HepG2 (cell line): ENCODE data around the gene THAP9. TPM values are rescaled to one million over a fixed set of nuclear protein-coding genes. Genes with fewer than 3 reads are reported as not detected.
A peak's percentile ranks its signal among the peaks of the same experiment; 100 is the strongest.

Source experiments
- E2F1 ChIP-seq: sonication (generic); formaldehyde crosslinking; IDR thresholded peaks from 2 replicates; pipeline ENCODE4 v1.5.0; 2020; ENCODE audit warnings: missing genetic modification reagents
- GFI1 ChIP-seq: sonication (generic); formaldehyde crosslinking; IDR thresholded peaks from 2 replicates; pipeline ENCODE4 v1.5.0; 2020; ENCODE audit warnings: missing genetic modification reagents, mild to moderate bottlenecking, borderline replicate concordance
- KIAA2018 ChIP-seq: sonication (generic); formaldehyde crosslinking; IDR thresholded peaks from 2 replicates; pipeline ENCODE4 v1.5.0; 2020; ENCODE audit warnings: mild to moderate bottlenecking, missing genetic modification reagents, borderline replicate concordance
- KLF6 ChIP-seq: IDR thresholded peaks from 2 replicates; pipeline ENCODE4 v1.8.0; 2016; ENCODE audit warnings: missing biosample characterization, missing genetic modification reagents
- RARA ChIP-seq: IDR thresholded peaks from 2 replicates; pipeline ENCODE4 v1.6.1; 2016; ENCODE audit warnings: missing genetic modification reagents, missing compliant biosample characterization
- SNAPC4 ChIP-seq: sonication (generic); formaldehyde crosslinking; IDR thresholded peaks from 2 replicates; pipeline ENCODE4 v1.4.0; 2020; ENCODE audit warnings: mild to moderate bottlenecking, missing genetic modification reagents
- UBTF ChIP-seq: sonication (generic); formaldehyde crosslinking; IDR thresholded peaks from 2 replicates; pipeline ENCODE4 v1.4.0; 2020; ENCODE audit warnings: mild to moderate bottlenecking, missing genetic modification reagents
- ZNF660 ChIP-seq: sonication (generic); formaldehyde crosslinking; IDR thresholded peaks from 2 replicates; pipeline ENCODE4 v1.5.1; 2020; ENCODE audit warnings: mild to moderate bottlenecking, low read depth, missing genetic modification reagents, borderline replicate concordance
- ZNF691 ChIP-seq: sonication (generic); formaldehyde crosslinking; IDR thresholded peaks from 2 replicates; pipeline ENCODE4 v1.4.0; 2020; ENCODE audit warnings: missing genetic modification reagents, low read depth, mild to moderate bottlenecking, borderline replicate concordance
- polyA plus RNA-seq, 8 experiments: library from polyadenylated mRNA; depleted of rRNA in 3 of 8; stranded (reverse) in 7 of 8; unstranded in 1 of 8; fragments of >200 nt; fragmentation: Illumina TruSeq in 4 of 8; extraction: Trizol in 4 of 8; gene quantifications; 2 replicates each; pipeline versions ENCODE4 v1.2.1 to v1.2.3, GENCODE V29; 2011 to 2016; ENCODE audit warnings: low read depth in 4 of 8, missing spikeins in 1 of 8, mixed read lengths in 1 of 8; ENCODE audit not compliant: insufficient read depth in 1 of 8
- total RNA-seq, 5 experiments: library from RNA; depleted of rRNA; stranded (reverse); fragments of >200 nt; fragmentation: Illumina TruSeq; extraction: Trizol; gene quantifications; 2 replicates each; pipeline ENCODE4 v1.2.3, GENCODE V29; 2016; ENCODE audit warnings: low read depth in 1 of 5

The THAP9 gene
- total and polyA plus RNA-seq, 2 of the 13 experiments (the other 11 are each of a cell fraction or from before 2014, with no cell fraction given) = 6.0 to 7.2 TPM

- TF ChIP-seq KIAA2018 (CRISPR knock-in tag) (0 out of 2 replicates have a peak, but pooled peaks have one; percentile 71), SNAPC4 (peak; percentile 90), E2F1 (no peak; the same call in 1 of the 2 replicates), RARA (CRISPR knock-in tag) (peak; percentile 37; the same call in 1 of the 2 replicates), KLF6 (CRISPR knock-in tag) (peak; percentile 97), GFI1 (CRISPR knock-in tag) (peak; percentile 90; the same call in 1 of the 2 replicates), ZNF660 (CRISPR knock-in tag) (no peak), UBTF (CRISPR knock-in tag) (peak; percentile 98), ZNF691 (CRISPR knock-in tag) (peak; percentile 90; the same call in 1 of the 2 replicates)
Observed at GRCh38 chr4:82890901-82891706, 9.4 kb upstream of the THAP9 start, which contains the start of gene SEC31A (continued).
